GM19438 (cell line): Measurements from ENCODE around the gene IFNA5.

ENCODE experiments used
- ATAC-seq: cut with Tn5 transposase; IDR thresholded peaks from one replicate; pipeline ENCODE4 v1.9.1; 2021; ENCODE audit warnings: low read depth; ENCODE audit not compliant: unreplicated experiment

IFNA5 gene

GRCh38 chr9:21294904-21295538 lies 10.1 kb downstream of the IFNA5 start:
- ATAC-seq: peak; percentile 86

- no peak for ATAC-seq
These were observed 10.7 kb downstream of the IFNA5 start for GRCh38 chr9:21294364-21294774.

- ATAC-seq: no peak
These were observed 15.3 kb downstream of the IFNA5 start for GRCh38 chr9:21289848-21290247.

GRCh38 chr9:21287280-21287679 lies 17.8 kb downstream of the IFNA5 start:
- ATAC-seq: no peak

DNA sequence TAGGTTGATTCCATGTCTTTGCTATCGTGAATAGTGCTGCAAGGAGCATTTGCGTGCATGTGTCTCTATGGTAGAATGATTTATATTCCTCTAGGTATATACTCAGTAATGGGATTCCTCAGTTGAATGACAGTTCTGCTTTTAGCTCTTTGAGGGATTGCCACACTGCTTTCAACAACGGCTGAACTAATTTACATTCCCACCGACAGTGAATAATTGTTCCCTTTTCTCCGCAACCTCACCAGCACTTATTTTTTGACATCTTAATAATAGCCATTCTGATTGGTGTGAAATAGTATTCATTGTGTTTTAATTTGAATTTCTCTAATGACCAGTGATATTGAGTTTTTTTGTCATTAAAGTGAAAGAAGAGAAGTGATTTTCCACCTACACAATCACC lies 18.5 kb downstream of the IFNA5 start:
- no peak for ATAC-seq

DNA sequence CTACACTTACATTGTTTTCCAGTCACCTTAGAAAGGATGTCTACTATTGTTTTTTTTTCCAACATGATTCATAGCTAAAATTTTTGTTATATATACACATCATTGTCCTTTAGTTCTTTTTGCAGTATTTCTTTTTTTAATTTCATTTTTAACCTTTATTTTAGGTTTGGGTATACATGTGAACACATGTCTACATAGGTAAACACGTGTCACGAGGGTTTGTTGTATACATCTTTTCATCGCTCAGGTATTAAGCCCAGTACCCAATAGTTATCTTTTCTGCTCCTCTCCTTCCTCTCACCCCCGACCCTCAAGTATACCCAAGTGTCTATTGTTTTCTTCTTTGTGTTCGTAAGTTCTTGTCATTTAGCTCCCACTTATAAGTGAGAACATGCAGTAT lies 19.0 kb downstream of the IFNA5 start:
- no peak for ATAC-seq

GRCh38 chr9:21281275-21281674 lies 23.8 kb downstream of the IFNA5 start:
- ATAC-seq: no peak

GRCh38 chr9:21268347-21268657 lies 36.8 kb downstream of the IFNA5 start:
- no peak for ATAC-seq

DNA sequence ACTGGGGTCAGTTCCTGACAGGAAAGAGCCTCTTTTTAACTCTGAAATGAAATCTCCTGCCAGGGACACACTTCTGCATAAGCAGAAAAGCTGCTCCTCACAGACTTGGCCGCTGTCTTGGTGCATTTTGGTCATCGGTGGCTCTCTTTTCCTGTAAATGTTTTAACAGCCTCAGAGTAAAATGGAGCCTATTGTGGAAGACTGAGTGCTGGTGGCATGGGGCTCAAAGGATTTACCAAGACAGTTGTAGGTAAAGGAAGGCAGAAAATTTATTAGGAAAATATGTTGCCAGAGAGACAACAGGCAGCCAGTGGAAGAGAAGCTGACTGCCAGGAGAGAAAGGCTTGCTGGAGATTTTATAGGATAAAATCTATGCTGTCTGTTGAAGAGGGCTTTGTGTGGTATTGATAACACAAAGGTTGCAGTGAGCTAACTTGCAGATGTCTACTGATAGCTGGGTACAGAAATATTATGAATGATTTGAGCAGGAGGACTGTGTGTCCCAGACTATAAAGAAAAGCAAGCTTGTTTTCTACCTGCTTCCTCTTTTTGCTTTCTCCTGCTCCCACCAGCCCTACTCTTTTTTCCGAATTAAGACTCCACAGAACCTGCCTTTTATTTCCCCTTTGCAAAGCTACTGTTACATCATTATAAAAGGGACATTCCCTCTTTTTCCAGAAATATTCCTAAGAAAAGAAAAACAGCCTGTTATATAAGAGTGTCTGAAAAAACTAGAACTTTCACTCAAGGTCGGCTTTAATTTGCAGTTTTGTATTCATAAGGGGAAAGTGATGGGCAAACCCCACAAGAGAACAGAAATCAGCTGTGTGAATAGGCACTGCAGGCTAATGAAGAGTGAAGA lies 37.4 kb downstream of the IFNA5 start:
- ATAC-seq: peak; percentile 48

- no peak for ATAC-seq
These were observed 38.2 kb downstream of the IFNA5 start for GRCh38 chr9:21266733-21267484.

GRCh38 chr9:21265421-21266189 lies 39.5 kb downstream of the IFNA5 start:
- ATAC-seq: no peak

DNA sequence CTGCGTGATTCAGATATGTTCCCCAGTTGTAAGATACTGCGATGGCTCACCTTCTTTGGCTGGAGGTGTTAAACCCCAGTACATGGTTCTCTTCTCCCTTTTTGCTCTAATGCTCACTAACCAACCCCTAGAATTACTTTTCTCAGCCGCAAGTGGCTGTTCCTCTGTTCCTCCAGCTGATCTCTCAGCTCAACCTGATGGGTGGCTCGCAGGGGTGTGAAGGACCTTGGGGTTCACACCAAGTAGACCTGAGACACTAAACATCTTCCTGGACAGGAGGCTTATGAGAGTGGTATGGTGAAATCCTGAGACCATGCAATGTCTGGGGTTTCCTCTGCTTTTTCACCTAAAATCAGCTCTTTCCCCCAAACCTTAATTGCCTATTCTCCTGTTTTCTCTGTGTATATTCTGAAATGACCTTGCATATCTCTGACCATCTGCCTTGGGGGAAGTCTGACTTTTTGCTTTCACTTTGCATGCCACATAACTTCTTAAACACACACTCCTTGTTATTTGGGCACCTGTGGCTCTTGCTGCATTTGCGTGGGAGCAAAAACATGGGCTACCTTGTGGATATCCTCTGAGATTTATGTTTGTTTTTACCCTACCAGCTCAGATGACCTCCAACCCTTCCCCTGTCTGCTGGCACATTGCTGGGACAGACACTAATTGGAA lies 49.4 kb downstream of the IFNA5 start:
- peak; percentile 52 for ATAC-seq
